ENCODE measurements around the gene GEMIN4.
"Not testable (repeated sequence)": the region's sequence is repeated elsewhere in the genome, so short reads cannot be mapped to it uniquely, and the experiment has no call there.

GEMIN4 gene

DNA sequence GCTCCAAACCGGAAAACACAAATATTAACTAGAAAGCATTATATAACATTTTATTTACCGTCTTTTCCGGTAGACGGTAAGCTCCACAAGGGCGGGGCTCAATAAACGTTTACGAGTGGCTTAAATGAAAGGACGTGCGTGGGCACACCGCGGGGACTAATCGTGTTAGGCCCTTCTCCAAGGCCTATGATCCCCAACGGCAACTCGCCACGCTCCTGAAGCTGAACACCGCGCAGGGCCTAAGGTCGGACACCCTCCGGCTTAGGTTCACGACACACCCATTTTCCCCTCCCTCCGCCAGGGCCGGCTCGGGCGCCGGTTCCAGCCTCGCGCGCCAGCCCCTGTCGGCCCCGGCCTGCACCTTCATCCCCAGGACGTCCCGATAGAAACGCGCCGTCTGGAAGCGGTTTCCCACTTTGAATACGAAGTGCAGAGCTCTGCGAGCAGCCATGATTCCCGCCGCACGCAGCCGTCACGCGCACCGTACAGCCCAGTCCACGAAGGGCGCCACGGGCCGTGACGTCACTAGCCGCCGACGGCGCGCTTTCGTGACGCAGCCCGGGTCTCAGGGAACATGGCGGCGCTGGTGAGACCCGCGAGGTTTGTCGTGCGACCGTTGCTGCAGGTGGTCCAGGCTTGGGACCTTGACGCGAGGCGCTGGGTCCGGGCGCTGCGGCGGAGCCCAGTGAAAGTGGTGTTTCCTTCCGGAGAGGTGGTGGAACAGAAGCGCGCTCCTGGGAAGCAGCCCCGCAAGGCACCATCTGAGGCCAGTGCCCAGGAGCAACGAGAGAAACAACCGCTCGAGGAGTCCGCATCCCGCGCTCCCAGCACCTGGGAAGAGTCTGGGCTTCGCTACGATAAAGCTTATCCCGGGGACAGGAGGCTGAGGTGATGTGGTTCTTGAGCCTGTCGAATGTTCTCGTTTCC, 30.0 kb upstream of the GEMIN4 start, which contains the start of the genes GLOD4 and MRM3:
Gene GLOD4 (minus strand): TSS at position 476 of the 927 bp plus-strand sequence. CDS start 25 bp downstream, at position 451.
Gene MRM3 (plus strand): TSS at position 549 of the 927 bp plus-strand sequence. CDS start 26 bp downstream, at position 575.
- peak; percentile 83 to 89 for DNase-seq (ENCODE audit: extremely low read depth in 1 of 2, low read depth in 1 of 2)

DNA sequence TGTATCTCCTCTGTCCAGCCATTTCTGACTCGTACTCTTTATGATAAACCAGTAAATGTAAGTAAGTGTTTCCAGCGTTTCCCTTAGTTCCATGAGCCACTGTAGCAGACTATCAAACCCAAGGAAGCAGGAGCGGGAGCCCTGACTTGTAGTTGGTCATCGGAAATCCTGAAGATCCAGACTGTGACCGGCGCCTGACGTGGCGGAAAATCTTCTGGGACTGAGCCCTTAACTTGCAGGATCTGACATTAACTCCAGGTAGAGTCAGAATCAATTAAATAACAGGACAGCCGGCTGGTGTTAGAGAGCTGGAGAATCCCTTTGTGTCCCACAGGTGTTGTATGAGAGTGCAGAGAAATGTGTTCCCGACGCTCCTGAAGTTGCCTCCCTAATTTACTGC, 26.0 kb upstream of the GEMIN4 start:
- DNase-seq (ENCODE audit: extremely low read depth in 1 of 2, low read depth in 1 of 2), result no peak

DNA sequence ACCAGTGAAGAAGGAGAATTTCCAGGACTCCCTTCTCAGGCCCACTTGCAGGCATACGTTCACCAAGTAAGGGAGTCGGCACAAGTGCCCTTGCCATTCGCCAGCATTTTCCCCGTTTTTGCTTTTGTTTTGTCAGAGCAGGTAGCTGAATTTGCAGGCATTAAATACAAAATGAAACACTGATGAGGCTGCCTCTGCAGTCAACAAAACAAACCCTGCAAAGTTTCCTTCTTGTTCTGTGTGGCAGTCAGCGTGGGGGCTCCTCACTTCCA, 22.2 kb upstream of the GEMIN4 start:
- no peak for DNase-seq (ENCODE audit: extremely low read depth in 1 of 2, low read depth in 1 of 2)

DNA sequence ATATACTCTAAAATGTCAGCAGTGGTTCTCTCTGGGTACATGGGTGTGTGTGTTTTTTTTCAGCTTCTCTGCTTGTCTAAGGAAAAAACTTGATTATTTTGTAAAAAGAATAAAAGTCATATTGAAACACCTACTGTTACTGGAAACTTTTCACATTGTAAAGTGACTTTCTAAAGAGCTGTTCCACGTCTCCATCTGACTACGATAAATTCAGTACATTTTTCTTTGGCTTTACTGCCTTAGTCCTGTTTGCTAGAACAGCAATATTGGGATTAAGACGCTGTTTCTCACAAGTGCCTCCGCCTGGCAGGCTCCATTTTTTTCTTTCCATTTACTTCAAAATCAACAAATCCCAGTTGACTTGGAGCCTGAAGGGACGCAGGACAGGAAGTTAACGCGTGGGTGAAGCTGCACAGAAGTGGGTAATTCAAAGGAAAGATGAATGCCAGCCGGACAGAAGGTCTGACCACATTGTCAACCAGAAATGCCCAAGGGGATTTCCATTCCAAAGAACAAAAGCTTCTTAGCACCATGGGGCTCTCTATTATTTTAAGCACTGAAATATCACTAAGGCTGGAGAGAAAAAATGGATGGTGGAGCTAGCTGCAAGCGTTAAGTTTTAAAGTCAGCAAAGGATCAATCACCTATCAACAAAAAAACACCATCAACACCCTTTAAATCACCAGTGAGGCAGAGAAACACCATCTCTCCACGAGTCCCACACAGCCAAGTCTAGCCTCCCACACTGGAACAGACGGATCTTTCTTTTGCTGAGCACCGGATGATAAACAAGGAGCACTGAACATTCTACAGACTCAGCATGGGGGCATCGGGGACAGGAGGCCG, 21.6 kb upstream of the GEMIN4 start:
- DNase-seq (ENCODE audit: extremely low read depth in 1 of 2, low read depth in 1 of 2), result no peak

DNA sequence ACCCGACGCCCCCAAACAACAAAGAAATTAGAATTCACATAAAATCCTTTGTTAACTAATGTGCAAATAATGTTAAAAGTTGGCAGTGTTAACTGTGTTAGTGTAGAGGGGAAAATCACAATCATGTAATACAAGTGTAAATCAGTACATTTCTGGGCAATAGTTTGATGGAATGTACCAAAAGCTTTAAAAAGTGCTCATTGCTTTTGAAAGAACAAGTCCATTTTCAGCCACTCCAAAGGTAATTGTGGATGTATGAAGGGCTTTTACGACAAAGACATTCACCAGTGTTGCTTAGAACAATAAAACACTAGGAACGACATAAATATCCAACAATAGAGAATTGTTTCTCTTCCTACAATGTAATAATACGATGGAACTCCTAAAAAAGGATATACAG, 21.0 kb upstream of the GEMIN4 start:
- no peak for DNase-seq (ENCODE audit: extremely low read depth in 1 of 2, low read depth in 1 of 2)

DNA sequence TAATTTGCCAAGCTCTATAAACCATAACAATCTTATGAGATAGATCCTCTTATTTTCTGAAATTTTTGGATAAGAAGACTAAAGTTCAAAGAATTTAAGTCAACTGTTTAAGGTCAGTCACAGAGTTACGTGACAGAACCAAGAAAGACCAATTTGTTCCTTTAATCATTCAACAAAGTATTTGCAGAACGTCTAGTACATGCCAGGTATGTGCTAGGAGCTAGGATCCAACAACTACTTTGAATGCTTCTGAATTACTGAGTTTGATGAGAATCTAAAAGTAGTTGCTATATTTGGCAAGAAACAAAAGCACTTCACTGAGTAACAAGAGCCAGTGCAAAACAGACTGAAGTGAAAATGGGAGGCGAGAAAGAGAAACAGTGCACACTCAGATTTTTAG, 15.0 kb upstream of the GEMIN4 start:
- DNase-seq (ENCODE audit: extremely low read depth in 1 of 2, low read depth in 1 of 2), result no peak

DNA sequence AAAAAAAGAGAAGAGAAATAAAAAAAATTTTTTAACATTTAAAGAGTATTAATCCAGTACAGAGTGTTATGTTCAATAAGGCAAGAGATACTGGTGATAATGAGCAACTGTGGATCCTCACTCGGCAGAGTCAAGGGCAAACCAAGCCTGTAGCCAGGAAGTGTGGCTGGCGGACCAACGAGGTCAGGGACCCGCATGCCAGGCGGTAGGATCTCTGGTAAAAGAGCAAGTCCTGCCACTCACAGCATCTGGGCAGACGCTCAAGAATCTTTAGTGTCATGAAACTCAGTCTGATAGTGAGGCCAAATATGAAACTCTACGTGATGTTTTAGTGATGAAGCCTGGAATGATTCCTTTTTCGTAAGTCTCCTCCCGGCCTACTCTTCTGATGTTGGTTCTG, 8.3 kb upstream of the GEMIN4 start:
- DNase-seq (ENCODE audit: extremely low read depth in 1 of 2, low read depth in 1 of 2), result no peak

DNA sequence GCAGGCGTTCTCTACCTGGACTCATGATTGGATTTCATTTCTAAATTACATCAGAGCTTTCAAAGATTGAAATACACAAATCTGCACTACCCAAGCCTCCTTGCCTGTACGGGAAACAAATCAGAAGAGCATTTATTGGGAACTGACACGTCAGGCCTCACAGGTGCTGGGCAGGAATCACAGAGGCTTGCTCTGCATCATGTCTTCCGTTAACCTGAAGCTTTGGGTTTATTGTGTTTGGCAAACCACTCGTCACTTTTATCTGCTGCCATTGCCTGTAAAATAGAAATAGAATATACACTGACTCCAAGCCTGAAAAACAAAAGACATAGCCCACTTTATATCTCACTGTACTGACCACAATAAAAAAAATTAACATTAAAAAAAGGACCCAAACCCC, 7.9 kb upstream of the GEMIN4 start:
- no peak for DNase-seq (ENCODE audit: extremely low read depth in 1 of 2, low read depth in 1 of 2)

DNA sequence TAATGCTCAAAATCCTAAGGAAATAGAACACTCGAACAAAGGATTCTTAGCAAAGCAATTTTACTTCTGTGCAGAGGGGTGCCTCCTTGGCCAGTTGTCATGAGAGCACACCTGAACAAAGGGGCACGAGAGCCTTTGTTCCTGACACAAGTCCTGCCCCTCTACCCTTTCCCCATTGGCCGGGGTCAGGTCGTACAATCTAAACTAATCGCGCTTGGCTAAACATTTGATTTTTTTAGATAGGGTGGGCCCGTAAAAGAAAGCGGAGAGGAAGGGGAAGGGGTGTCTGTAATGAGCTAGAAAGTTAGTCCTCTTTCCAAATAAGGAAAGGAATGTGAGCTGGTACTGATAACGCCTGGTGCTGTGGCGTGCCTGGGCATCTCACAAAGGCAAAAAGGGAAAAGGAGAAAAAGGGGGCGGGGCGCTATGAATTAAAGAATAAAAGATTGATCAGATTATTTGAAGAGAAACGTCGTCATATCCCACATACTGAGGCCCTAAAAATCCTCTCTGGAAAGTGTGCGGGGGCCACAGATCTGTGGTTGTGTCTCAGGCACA, 4.0 kb upstream of the GEMIN4 start:
- not testable (repeated sequence) for DNase-seq (ENCODE audit: extremely low read depth in 1 of 2, low read depth in 1 of 2)

DNA sequence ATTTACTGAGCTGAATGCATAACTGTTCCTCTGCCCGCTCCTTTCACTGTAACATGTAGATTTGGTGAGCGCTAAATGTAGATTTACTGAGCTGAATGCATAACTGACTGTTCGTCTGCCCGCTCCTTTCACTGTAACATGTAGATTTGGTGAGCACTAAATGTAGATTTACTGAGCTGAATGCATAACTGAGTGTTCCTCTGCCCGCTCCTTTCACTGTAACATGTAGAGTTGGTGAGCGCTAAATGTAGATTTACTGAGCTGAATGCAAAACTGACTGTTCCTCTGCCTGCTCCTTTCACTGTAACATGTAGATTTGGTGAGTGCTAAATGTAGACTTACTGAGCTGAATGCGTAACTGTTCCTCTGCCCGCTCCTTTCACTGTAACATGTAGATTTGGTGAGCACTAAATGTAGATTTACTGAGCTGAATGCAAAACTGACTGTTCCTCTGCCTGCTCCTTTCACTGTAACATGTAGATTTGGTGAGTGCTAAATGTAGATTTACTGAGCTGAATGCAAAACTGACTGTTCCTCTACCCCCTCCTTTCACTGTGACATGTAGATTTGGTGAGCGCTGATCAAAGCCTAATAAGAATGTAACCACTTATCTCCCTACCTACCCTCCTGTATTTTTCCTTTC, 3.4 kb upstream of the GEMIN4 start:
- DNase-seq (ENCODE audit: extremely low read depth in 1 of 2, low read depth in 1 of 2), result not testable (repeated sequence)

DNA sequence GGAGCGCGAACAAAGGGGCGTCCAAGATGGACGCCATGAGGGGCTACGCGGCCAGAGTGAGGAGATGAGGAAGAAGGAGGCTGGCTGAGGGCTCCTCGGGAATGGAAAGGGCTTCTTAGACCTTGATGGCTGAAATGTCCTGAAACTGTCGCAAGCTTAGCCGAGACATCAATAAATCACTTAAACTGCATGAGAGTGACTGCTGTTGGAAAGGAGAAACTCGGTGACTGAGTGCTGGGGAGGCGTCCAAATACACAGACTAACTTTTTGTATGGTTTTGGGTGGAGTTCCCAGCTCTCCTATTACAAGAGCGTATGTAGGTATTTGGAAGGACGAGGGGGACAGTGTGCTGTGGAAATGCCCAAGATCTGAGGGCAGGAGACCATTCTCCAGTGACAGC, 1.4 kb upstream of the GEMIN4 start:
- DNase-seq (ENCODE audit: extremely low read depth in 1 of 2, low read depth in 1 of 2), result no peak

DNA sequence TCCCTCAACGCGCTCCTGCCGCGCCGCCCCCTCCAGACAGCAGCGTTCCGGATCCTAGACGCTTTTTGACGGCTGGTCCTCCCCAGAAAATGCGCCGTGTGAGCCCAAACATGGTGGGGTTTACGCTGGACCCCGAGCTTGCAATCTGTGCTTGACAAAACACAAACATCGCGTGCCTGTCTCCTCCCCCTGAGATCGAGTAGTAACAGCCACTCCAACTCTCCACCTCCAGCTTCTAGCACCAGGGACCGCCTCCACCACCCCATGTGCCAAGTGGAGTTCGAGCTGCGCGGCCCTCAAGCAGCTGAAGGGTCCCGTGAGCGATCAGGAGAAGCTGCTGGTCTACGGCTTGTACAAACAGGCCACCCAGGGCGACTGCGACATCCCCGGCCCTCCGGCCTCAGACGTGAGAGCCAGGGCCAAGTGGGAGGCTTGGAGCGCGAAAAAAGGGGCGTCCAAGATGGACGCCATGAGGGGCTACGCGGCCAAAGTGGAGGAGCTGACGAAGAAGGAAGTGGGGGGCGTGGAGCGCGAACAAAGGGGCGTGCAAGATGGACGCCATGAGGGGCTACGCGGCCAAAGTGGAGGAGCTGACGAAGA, 656 bp upstream of the GEMIN4 start:
- no peak for DNase-seq (ENCODE audit: extremely low read depth in 1 of 2, low read depth in 1 of 2)

DNA sequence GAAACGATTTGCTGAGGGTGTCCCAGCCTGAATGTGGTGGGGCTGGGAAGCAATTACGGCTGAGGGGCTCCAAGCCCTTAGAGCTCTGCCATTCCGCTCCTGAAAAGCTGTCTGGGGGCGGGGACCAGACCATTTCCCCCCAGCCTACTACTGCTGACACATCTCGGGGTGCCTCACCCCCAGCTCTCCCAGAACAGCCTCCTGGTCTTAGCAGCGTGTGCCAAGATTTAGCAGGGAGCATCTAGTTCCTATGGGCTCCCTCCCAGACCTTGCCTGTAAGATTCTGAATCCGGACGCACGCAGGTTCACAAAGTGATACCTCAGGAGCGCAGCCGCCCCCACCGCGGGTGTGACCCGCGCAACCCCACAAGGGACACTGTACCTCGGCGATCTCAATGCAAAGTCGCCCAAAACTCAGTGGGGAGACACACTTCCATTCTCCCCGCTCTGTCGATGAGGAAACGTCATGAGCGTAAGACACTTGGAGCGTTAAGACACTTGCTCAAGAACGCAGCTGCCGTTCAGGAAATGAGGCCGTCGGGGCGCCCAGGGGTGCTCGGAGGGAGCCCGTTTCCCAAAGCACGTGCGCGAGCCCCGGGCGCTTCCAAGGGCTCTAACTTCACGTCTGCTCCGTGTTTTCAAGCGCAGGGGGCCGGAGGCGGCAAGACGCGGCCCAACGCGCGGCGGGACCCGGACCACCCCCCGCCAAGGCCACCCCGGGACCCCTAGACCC, 629 bp downstream of the GEMIN4 start:
- peak in 1 of 2 donors; percentile 23 for DNase-seq (ENCODE audit: extremely low read depth in 1 of 2, low read depth in 1 of 2)

DNA sequence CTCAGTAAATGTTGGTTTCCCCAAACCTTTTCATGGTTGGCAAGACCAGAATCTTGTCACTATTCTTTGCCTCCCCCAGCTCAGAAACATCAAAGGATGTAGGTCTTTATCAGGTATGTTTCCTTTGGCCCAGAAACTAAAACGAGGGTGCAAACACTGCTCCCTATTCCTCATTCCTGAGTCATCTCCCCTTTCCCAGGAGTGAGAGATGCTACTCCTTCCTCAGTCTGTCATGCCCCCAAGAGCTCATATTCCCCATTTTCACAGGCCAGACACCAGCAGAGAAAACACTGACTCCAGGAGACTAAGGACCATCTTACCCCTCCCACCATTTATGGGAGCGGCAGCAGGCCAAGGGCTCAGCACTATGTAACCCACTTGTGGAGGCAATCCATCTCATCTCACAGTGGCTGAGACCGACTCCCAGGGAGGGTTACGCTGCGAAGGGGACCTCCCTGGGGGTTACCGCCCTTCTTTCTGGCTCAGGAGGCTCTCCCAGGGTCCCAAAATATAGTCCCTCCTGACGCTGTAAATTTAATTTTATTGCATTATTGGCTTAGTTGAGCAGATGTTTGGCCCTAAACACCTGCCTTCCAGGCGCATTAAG, 1.5 kb downstream of the GEMIN4 start:
- no peak for DNase-seq (ENCODE audit: extremely low read depth in 1 of 2, low read depth in 1 of 2)

DNA sequence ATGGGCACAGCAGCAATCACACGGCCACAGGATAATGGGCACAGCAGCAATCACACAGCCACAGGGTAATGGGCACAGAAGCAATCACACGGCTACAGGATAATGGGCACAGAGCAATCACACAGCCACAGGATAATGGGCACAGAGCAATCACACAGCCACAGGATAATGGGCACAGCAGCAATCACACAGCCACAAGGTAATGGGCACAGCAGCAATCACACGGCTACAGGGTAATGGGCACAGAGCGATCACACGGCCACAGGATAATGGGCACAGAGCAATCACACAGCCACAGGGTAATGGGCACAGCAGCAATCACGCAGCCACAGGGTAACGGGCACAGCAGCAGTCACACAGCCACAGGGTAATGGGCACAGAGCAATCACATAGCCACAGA, 2.7 kb downstream of the GEMIN4 start:
- DNase-seq (ENCODE audit: extremely low read depth in 1 of 2, low read depth in 1 of 2), result not testable (repeated sequence)

DNA sequence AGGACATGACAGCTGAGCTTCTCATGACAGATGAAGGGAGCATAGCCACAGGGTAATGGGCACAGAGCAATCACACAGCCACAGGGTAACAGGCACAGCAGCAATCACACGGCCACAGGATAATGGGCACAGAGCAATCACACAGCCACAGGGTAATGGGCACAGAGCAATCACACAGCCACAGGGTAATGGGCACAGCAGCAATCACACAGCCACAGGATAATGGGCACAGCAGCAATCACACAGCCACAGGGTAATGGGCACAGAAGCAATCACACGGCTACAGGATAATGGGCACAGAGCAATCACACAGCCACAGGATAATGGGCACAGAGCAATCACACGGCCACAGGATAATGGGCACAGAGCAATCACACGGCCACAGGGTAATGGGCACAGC, 3.5 kb downstream of the GEMIN4 start:
- not testable (repeated sequence) for DNase-seq (ENCODE audit: extremely low read depth in 1 of 2, low read depth in 1 of 2)

DNA sequence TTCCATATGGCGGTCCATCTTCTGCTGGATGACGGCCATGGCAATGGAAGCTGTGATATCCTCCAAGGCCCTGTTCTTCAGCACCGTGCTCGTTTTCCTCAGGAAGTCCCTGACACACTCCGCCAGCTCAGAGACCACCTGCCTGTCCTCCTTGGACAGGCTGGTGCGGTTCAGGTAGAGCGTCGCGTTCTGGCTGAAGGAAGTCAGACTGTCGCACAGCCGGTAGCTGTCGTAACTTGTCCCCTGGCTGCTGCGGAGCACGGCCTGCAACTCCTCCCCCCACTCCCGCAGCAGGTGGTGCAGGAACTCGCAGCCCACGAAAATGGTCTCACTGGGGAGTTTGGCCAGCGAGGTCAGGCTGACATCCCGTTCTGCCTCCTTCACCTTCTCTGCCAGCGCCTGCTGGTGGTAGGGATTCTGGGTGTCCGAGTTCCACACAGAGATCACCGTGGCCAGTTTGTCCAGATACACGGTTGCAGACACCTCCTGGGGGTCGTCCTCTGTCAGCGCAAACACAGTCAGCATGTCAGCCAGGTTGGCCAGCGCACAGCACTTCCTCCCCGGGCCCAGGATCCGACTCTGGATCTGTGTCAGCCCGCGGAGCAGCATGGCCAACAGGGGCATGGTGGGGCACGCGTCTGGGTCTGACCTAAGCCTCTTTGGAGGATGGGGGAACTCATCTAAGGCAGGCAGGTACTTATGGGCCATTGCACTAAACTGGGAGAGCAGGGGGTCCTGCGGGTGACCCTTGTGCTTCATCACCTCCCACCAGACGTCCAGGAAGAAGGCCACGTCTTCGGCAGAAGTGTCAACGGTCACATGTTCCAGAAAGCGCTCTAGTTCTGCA, 5.1 kb downstream of the GEMIN4 start:
- no peak for DNase-seq (ENCODE audit: extremely low read depth in 1 of 2, low read depth in 1 of 2)

DNA sequence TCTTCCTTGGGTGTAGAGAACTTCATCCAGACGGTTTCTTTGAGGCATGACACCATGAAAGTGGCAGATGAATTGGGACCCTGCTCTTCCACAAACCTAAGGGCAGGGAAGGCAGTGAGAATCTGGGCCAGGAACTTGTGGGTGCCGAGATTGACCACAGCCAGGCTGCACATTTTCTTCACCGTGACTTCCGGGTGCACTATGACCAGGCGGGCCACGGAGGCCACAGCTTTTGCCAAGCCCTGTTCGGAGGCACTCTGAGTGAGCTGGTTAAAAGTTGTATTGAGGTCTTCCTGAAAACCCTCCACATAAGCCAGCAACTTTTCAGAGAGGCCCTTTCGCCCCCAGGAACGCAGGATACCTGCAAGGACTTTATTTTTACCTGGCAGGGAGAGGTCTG, 5.9 kb downstream of the GEMIN4 start:
- no peak for DNase-seq (ENCODE audit: extremely low read depth in 1 of 2, low read depth in 1 of 2)

DNA sequence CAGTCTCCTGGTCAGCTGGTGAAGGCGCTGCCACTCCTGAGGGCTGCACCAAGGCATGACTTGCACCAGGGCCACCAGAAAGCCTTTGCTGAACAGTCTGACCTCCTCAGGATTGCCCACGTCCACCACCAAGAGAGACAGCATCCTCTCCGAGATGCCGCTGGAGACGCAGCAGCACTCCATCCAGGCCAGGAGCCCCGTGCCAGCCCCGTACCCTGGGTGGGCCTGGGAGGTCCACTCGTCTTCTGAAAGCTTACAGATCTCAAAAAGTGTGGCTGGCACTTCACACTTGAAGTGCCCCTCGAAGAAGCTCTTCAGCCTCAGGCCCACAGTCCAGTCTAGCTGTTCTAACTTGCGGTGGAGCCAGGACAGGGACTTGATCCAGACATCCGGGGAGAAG, 6.7 kb downstream of the GEMIN4 start:
- no peak for DNase-seq (ENCODE audit: extremely low read depth in 1 of 2, low read depth in 1 of 2)
